OCI-LY7 (cell line): ENCODE data around the gene CCNL2. TPM values are rescaled to one million over a fixed set of nuclear protein-coding genes. Genes with fewer than 3 reads are reported as not detected.

Experiments used
- BruUV-seq: library from RNA; stranded (reverse); fragments of 400-500 nt; replicated peaks from 2 replicates; lab custom pipeline; 2021; lab: Mats Ljungman, UMichigan
- CTCF ChIA-PET: fragments of 300-600 bp; sonication (Branson Sonifier 250); formaldehyde crosslinking; loops from one replicate; lab custom pipeline; 2022; ENCODE audit warnings: antibody characterized with exemption; ENCODE audit not compliant: unreplicated experiment; lab: Charles Lee
- POLR2A ChIA-PET: fragments of 300-600 bp; sonication (Branson Sonifier 250); formaldehyde crosslinking; loops from one replicate; lab custom pipeline; 2022; ENCODE audit warnings: antibody characterized with exemption; lab: Charles Lee
- DNase-seq: peaks from one replicate; pipeline ENCODE4 v3.0.0-alpha.2; 2015; ENCODE audit warnings: low spot score
- H2AFZ ChIP-seq: fragments of 200-600 bp; sonication (generic), shearing (Covaris generic); 2 replicates; pipeline ENCODE4 v1.6.1; 2014; ENCODE audit warnings: mild to moderate bottlenecking, antibody characterized with exemption, low read length, moderate library complexity
- H3K27ac ChIP-seq: fragments of 200-600 bp; sonication (generic); 2 replicates; pipeline ENCODE4 v1.5.1; 2014; ENCODE audit warnings: mixed run types, low read depth, mild to moderate bottlenecking, moderate library complexity, low read length, inconsistent platforms; ENCODE audit not compliant: poor library complexity, severe bottlenecking
- H3K36me3 ChIP-seq: fragments of 200-600 bp; sonication (generic); 2 replicates; pipeline ENCODE4 v1.6.1; 2014; ENCODE audit warnings: mild to moderate bottlenecking, antibody characterized with exemption, low read length, moderate library complexity, mixed read lengths; ENCODE audit not compliant: insufficient read depth
- H3K4me1 ChIP-seq: fragments of 200-600 bp; sonication (generic); 2 replicates; pipeline ENCODE4 v1.5.1; 2014; ENCODE audit warnings: mild to moderate bottlenecking, low read length; ENCODE audit not compliant: insufficient read depth, poor library complexity, severe bottlenecking
- H3K4me2 ChIP-seq: fragments of 200-600 bp; sonication (generic); 2 replicates; pipeline ENCODE4 v1.6.1; 2014; ENCODE audit warnings: mild to moderate bottlenecking, low read length
- H3K4me3 ChIP-seq: fragments of 200-600 bp; sonication (generic); 2 replicates; pipeline ENCODE4 v1.5.1; 2014; ENCODE audit warnings: mild to moderate bottlenecking, low read depth, low read length; ENCODE audit not compliant: poor library complexity, severe bottlenecking
- H3K79me2 ChIP-seq: fragments of 200-600 bp; sonication (generic); 2 replicates; pipeline ENCODE4 v1.6.1; 2016; ENCODE audit warnings: low read depth, mild to moderate bottlenecking, low read length, moderate library complexity, mixed read lengths; ENCODE audit not compliant: insufficient read depth
- H3K9me2 ChIP-seq: fragments of 200-600 bp; sonication (generic); 2 replicates; pipeline ENCODE4 v1.6.1; 2016; ENCODE audit warnings: mild to moderate bottlenecking, low read length, mixed read lengths; ENCODE audit not compliant: insufficient read depth
- H3K9me3 ChIP-seq: fragments of 200-600 bp; sonication (generic); 2 replicates; pipeline ENCODE4 v1.6.1; 2014; ENCODE audit warnings: mild to moderate bottlenecking, mixed run types, low read length, mixed read lengths
- H4K20me1 ChIP-seq: fragments of 200-600 bp; sonication (generic); 2 replicates; pipeline ENCODE4 v1.6.1; 2014; ENCODE audit warnings: mild to moderate bottlenecking, antibody characterized with exemption, low read length, moderate library complexity, mixed read lengths; ENCODE audit not compliant: insufficient read depth
- EZH2phosphoT487 ChIP-seq: fragments of 200-600 bp; sonication (generic); IDR thresholded peaks from 2 replicates; pipeline ENCODE4 v1.6.1; 2018; ENCODE audit warnings: low read depth, borderline replicate concordance, mild to moderate bottlenecking, mixed run types, antibody characterized with exemption, low read length, moderate library complexity, mixed read lengths
- intact Hi-C: fragments of 100-400 bp; cut with micrococcal nuclease; formaldehyde crosslinking; loops from one replicate; pipeline ENCODE4 v1.10.0; 2022; ENCODE audit not compliant: unreplicated experiment
- total RNA-seq, 2 experiments: library from RNA; depleted of rRNA in 1 of 2; stranded (reverse); fragments of >200 nt in 1 of 2; shearing (Covaris generic) in 1 of 2; gene quantifications; 2 replicates each; pipeline ENCODE4 v1.2.3, GENCODE V29; 2014 to 2022
- TF ChIP-seq, protein P1 (sequence below): fragments of 200-600 bp; sonication (generic); conservative IDR thresholded peaks from 2 replicates; pipeline ENCODE4 v1.5.1; 2014; ENCODE audit warnings: mild to moderate bottlenecking, antibody characterized with exemption, low read length, moderate library complexity, mixed read lengths

The CCNL2 gene
- total RNA-seq, 2 experiments from 2014 or later, result 213 to 307 TPM

DNA sequence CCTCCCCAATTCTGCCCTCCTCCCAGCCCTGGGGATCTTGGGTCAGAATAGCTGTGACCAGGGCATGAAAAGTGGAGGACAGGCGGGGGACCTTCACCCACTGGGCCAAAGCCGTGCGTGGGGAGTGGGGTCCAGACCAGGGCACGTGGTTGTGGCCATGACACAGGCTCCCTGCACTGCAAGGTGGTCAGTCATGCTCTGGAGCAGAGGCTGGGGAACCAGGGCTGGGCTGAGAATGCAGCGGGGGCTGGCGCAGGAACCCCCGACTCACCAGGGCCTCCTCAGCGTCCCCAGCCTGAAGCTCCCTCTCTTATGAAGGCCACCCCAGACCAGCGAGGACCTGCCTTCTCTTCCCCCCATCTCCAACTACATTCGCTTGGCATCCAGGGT lies 52.6 kb downstream of the CCNL2 start:
- H3K9me2 ChIP-seq, result no peaks in the 10 kb centered on the region
- peaks cover 12% of the 10 kb centered on the region for H3K4me1 ChIP-seq
- H3K36me3 ChIP-seq, result peaks cover under 1% of the 10 kb centered on the region
- H2AFZ ChIP-seq, result no peak overlapping the region
- no peak overlapping the region for H3K27ac ChIP-seq
- POLR2A ChIA-PET, result interaction anchor here (1.0 kb wide), 1 partner anchor 26 kb away, joined by 3 read pairs; no protein-coding TSS in a partner anchor
- H4K20me1 ChIP-seq, result no peaks in the 10 kb centered on the region; the same call in 1 of the 2 replicates
- CTCF ChIA-PET, result interaction anchor here (1.3 kb wide), 1 partner anchor 8 kb away, joined by 5 read pairs; no protein-coding TSS in a partner anchor
- no peak for TF ChIP-seq EZH2phosphoT487
- TF ChIP-seq, protein P1, sequence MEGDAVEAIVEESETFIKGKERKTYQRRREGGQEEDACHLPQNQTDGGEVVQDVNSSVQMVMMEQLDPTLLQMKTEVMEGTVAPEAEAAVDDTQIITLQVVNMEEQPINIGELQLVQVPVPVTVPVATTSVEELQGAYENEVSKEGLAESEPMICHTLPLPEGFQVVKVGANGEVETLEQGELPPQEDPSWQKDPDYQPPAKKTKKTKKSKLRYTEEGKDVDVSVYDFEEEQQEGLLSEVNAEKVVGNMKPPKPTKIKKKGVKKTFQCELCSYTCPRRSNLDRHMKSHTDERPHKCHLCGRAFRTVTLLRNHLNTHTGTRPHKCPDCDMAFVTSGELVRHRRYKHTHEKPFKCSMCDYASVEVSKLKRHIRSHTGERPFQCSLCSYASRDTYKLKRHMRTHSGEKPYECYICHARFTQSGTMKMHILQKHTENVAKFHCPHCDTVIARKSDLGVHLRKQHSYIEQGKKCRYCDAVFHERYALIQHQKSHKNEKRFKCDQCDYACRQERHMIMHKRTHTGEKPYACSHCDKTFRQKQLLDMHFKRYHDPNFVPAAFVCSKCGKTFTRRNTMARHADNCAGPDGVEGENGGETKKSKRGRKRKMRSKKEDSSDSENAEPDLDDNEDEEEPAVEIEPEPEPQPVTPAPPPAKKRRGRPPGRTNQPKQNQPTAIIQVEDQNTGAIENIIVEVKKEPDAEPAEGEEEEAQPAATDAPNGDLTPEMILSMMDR, result no peak
- no TSS peak for BruUV-seq
- intact Hi-C loops, result loop anchor here (5.0 kb wide), 1 partner anchor 116 kb away; no protein-coding TSS in a partner anchor
- no peaks in the 10 kb centered on the region for H3K79me2 ChIP-seq
- H3K4me3 ChIP-seq, result no peak overlapping the region
- no peak for DNase-seq
- no peaks in the 10 kb centered on the region for H3K9me3 ChIP-seq
- H3K4me2 ChIP-seq, result no peak overlapping the region

DNA sequence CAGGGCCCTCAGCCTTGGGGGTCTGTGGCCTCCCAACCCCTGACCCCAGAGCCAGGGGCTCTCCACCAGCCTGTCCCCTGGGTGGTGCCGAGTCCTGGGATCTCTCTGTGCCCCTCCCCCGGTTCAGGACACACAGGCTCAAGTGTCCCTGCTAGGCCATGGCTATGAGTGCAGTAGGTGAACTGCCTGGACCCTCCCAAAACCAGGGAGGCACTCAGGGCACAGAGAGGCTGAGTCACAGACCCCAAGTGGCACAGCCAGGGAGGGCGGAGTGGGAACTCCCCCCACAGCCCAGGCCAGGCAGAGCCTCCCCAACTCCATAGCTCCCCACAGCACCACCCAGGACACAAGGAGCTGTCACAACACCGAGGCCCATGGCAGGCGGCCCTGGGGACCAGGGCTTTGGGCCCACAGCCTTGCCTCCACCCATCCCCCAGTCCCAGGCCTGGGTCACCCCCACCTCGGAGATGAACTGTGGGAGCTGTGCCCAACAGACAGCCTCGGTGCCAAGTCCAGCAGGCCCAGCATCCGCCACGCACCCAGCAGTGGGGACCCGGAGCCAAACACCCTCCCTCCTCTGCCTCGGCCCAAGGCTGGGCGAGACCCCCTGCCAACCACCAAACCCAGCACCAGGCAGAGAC lies 53.2 kb downstream of the CCNL2 start:
- BruUV-seq, result no TSS peak
- ChIA-PET POLR2A (interaction anchor here (1.0 kb wide), 1 partner anchor 26 kb away, joined by 3 read pairs; no protein-coding TSS in a partner anchor), CTCF (interaction anchor here (1.3 kb wide), 1 partner anchor 8 kb away, joined by 5 read pairs; no protein-coding TSS in a partner anchor)
- H3K36me3 ChIP-seq, result peaks cover 6% of the 10 kb centered on the region
- no peak for DNase-seq
- TF ChIP-seq, protein P1, result no peak
- TF ChIP-seq EZH2phosphoT487, result no peak
- intact Hi-C loops, result loop anchor here (5.0 kb wide), 1 partner anchor 116 kb away; no protein-coding TSS in a partner anchor
- peaks cover 10% of the 10 kb centered on the region for H3K4me1 ChIP-seq
- H3K4me3 ChIP-seq, result no peak overlapping the region
- H4K20me1 ChIP-seq, result no peaks in the 10 kb centered on the region; the same call in 1 of the 2 replicates
- no peaks in the 10 kb centered on the region for H3K79me2 ChIP-seq
- no peak overlapping the region for H2AFZ ChIP-seq
- no peak overlapping the region for H3K4me2 ChIP-seq
- no peaks in the 10 kb centered on the region for H3K9me3 ChIP-seq
- H3K9me2 ChIP-seq, result no peaks in the 10 kb centered on the region
- no peak overlapping the region for H3K27ac ChIP-seq
